Upper lobe of left lung (tissue), 6 donors: Measurements from ENCODE around the gene CAPN9. TPM values are rescaled to one million over a fixed set of nuclear protein-coding genes. Genes with fewer than 3 reads are reported as not detected.

Experiments
- ATAC-seq, 2 donors: fragments of 200-7000 bp; cut with Tn5 transposase; one replicate each; pipeline ENCODE4 v1.9.1; 2022; ENCODE audit warnings: mild to moderate bottlenecking in 2 of 2, moderate library complexity in 2 of 2; ENCODE audit not compliant: low FRiP score in 2 of 2
- DNase-seq, 2 donors: peaks; one replicate each; pipeline ENCODE4 v3.0.0-alpha.2; 2019 to 2020
- H3K27ac ChIP-seq, 4 donors: fragments of 200-600 bp; sonication (generic); one replicate each; pipeline ENCODE4 v1.5.1; 2016 to 2019
- H3K27me3 ChIP-seq, 4 donors: fragments of 200-600 bp; sonication (generic); one replicate each; pipeline ENCODE4 v1.5.1; 2017 to 2019
- H3K36me3 ChIP-seq, 4 donors: fragments of 200-600 bp; sonication (generic); one replicate each; pipeline ENCODE4 v1.5.1; 2016 to 2019
- H3K4me1 ChIP-seq, 4 donors: fragments of 200-600 bp; sonication (generic); one replicate each; pipeline ENCODE4 v1.5.1; 2018 to 2019
- H3K4me3 ChIP-seq, 4 donors: fragments of 200-600 bp; sonication (generic); one replicate each; pipeline ENCODE4 v1.5.1; 2017 to 2019; ENCODE audit warnings: mild to moderate bottlenecking in 2 of 4, moderate library complexity in 1 of 4
- H3K9me3 ChIP-seq, 4 donors: fragments of 200-600 bp; sonication (generic); one replicate each; pipeline ENCODE4 v1.5.1; 2018 to 2019
- CTCF ChIP-seq, 6 experiments: fragments of 450-650 bp in 4 of 6; fragments of 200-600 bp in 2 of 6; sonication (generic) in 2 of 6; IDR thresholded peaks; one replicate each; pipeline ENCODE4 v1.5.1; 2016 to 2019; ENCODE audit warnings: antibody characterized with exemption in 6 of 6
- EP300 ChIP-seq, 4 donors: sonication (generic); formaldehyde crosslinking; IDR thresholded peaks; one replicate each; pipeline ENCODE4 v1.5.1; 2017; ENCODE audit warnings: antibody characterized with exemption in 4 of 4, control low read depth in 2 of 4
- POLR2A ChIP-seq, 4 donors: fragments of 450-650 bp; IDR thresholded peaks; one replicate each; pipeline ENCODE4 v1.5.1; 2016 to 2017; ENCODE audit warnings: antibody characterized with exemption in 4 of 4, mild to moderate bottlenecking in 2 of 4
- POLR2AphosphoS5 ChIP-seq, 2 donors: sonication (generic); formaldehyde crosslinking; IDR thresholded peaks; one replicate each; pipeline ENCODE4 v1.5.1; 2017; ENCODE audit warnings: antibody characterized with exemption in 2 of 2
- WGBS, 2 donors: methylation state at CpG; one replicate each; pipeline ENCODE4 v1.1.5; 2017 to 2018; 5-methylcytosine and 5-hydroxymethylcytosine counted together
- total RNA-seq, 6 donors: library from RNA; depleted of rRNA in 4 of 6; stranded (reverse); fragments of >200 nt in 4 of 6; gene quantifications; one replicate each; pipeline versions ENCODE4 v1.1.0 to v1.2.1, GENCODE V29; 2016 to 2021
- donor health status: DM: no; HTN: no; CAD: no; lungs with moderate emphysema.
- donor health status: DM: no; HTN: yes; CAD: no; lungs with severe emphysema.

The CAPN9 gene
- total RNA-seq, 6 donors from 2014 or later, result 8.0 to 29.0 (median 19.6) TPM

- Histone ChIP-seq H3K36me3 (no peaks in the 10 kb centered on the region), H3K4me3 (no peak overlapping the region), H3K27me3 (no peaks in the 10 kb centered on the region), H3K4me1 (peaks cover 12 to 19% (median 17%) of the 10 kb centered on the region in 4 donors), H3K27ac (peak overlapping the region in 3 of 4 donors; percentile 24 to 61 (median 35)), H3K9me3 (no peaks in the 10 kb centered on the region)
- 50 to 52% methylated on average over 11 of the region's 11 CpGs for WGBS, 2 donors
- no peak for DNase-seq
- peak in 1 of 2 donors; percentile 3 for ATAC-seq
- TF ChIP-seq POLR2AphosphoS5 (IDR thresholded peaks at IDR 0.05) (peak in 1 of 2 donors; percentile 16), CTCF (IDR thresholded peaks at IDR 0.05) (no peak), POLR2A (IDR thresholded peaks at IDR 0.05) (no peak), EP300 (IDR thresholded peaks at IDR 0.05) (no peak)
These were observed 77.9 kb downstream of the CAPN9 start for GRCh38 chr1:230824919-230825721.

GRCh38 chr1:230825761-230826160, 78.6 kb downstream of the CAPN9 start:
- 69 to 72% methylated on average over 3 of the region's 3 CpGs for WGBS, 2 donors
- Histone ChIP-seq H3K27ac (peak overlapping the region in 2 of 4 donors; percentile 24 to 61), H3K9me3 (no peaks in the 10 kb centered on the region), H3K27me3 (no peaks in the 10 kb centered on the region), H3K36me3 (no peaks in the 10 kb centered on the region), H3K4me3 (no peak overlapping the region), H3K4me1 (peaks cover 12 to 19% (median 17%) of the 10 kb centered on the region in 4 donors)
- TF ChIP-seq POLR2AphosphoS5 (IDR thresholded peaks at IDR 0.05), result no peak
- no peak for TF ChIP-seq EP300 (IDR thresholded peaks at IDR 0.05)
- TF ChIP-seq CTCF (IDR thresholded peaks at IDR 0.05), result no peak
- TF ChIP-seq POLR2A (IDR thresholded peaks at IDR 0.05), result no peak
- ATAC-seq (no peak), DNase-seq (no peak)

GRCh38 chr1:230826166-230826875, 79.1 kb downstream of the CAPN9 start:
- Histone ChIP-seq H3K9me3 (no peaks in the 10 kb centered on the region), H3K4me3 (no peak overlapping the region), H3K27ac (peak overlapping the region in 2 of 4 donors; percentile 17 to 24), H3K36me3 (no peaks in the 10 kb centered on the region), H3K4me1 (peaks cover 12 to 19% (median 17%) of the 10 kb centered on the region in 4 donors), H3K27me3 (no peaks in the 10 kb centered on the region)
- no peak for TF ChIP-seq EP300 (IDR thresholded peaks at IDR 0.05)
- TF ChIP-seq CTCF (IDR thresholded peaks at IDR 0.05), result no peak
- TF ChIP-seq POLR2A (IDR thresholded peaks at IDR 0.05), result no peak
- TF ChIP-seq POLR2AphosphoS5 (IDR thresholded peaks at IDR 0.05), result no peak
- DNase-seq (no peak), ATAC-seq (no peak)
- WGBS, 2 donors, result 79 to 84% methylated on average over 9 of the region's 9 CpGs

GRCh38 chr1:230827081-230827681, 80.0 kb downstream of the CAPN9 start:
- Histone ChIP-seq H3K36me3 (no peaks in the 10 kb centered on the region), H3K4me1 (peaks cover 12 to 19% (median 17%) of the 10 kb centered on the region in 4 donors), H3K27me3 (no peaks in the 10 kb centered on the region), H3K4me3 (no peak overlapping the region), H3K27ac (peak overlapping the region in 2 of 4 donors; percentile 17 to 23), H3K9me3 (no peaks in the 10 kb centered on the region)
- TF ChIP-seq CTCF (IDR thresholded peaks at IDR 0.05), result no peak
- TF ChIP-seq EP300 (IDR thresholded peaks at IDR 0.05), result no peak
- TF ChIP-seq POLR2AphosphoS5 (IDR thresholded peaks at IDR 0.05), result peak in 1 of 2 donors; percentile 16
- no peak for TF ChIP-seq POLR2A (IDR thresholded peaks at IDR 0.05)
- ATAC-seq (no peak), DNase-seq (no peak)
- WGBS, 2 donors, result 69 to 82% methylated on average over 7 of the region's 7 CpGs
